ENCODE data around the gene TRPM6. TPM values are rescaled to one million over a fixed set of nuclear protein-coding genes. Genes with fewer than 3 reads are reported as not detected.

TRPM6 gene
- total RNA-seq, 1 donor from 2014 or later = 2.6 TPM

DNA sequence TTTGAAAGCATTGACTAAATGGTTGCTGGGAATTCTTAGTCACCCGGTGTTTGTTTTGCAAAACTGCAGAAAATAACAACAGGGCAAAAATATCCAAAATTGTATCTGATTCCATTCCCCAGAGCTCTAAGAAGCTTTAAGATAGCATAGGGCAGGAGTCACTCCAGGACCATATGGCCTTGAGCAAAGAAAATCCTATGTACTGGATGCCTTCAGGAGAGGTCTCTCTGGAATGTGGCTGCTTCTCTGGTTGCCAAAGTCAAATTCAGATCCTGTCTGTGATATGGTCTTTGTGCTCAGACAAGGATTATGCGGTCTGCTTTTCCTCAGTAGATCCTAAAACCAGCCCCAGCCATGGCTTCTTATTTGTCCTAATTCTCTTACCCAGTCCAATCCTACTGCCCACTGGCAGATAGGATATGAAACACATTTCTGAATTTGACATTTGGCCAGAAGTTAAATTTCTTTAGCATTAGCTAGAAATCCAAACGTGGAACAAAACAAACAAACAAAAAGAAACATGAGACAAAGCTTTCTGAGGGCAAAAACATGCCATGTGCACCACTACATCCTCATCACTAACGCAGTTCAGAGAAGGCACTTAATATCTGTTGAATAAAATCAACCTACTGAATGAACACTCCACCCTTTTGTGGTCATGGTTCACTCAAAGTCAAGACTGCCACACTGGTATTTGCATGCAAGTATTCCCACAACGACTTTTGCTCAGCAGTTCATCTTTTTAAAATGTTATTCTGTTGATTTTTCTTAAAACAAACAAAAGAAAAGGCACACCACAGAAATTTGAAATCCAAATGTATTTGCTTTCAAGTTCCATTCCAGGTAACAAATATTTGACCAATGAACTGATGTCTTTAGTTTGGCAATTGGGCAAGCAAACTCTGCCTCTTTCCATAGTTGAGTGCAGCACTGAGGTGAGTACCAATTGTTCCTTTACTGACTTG, 165.7 kb downstream of the TRPM6 start:
- DNase-seq (ENCODE audit: low spot score) = no peak

DNA sequence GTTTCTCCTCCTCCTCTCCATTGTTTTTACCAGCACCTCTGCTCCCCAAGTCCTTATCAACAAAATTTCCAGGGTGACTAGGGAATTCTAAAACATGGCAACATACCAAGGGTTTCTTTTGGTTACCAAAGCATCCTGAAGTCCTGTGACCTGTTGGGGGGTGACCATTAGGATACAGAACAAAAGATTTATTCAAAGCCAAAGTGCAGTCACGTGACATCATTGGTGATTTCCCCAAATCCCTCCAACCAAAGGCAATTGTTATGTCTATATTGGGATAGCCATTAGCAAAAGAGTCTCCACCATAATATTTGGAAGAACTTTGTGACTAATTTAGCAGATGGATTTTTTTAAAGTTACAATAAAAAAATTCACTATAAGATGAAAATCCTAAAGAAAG, 168.4 kb downstream of the TRPM6 start:
- DNase-seq (ENCODE audit: low spot score) = no peak

DNA sequence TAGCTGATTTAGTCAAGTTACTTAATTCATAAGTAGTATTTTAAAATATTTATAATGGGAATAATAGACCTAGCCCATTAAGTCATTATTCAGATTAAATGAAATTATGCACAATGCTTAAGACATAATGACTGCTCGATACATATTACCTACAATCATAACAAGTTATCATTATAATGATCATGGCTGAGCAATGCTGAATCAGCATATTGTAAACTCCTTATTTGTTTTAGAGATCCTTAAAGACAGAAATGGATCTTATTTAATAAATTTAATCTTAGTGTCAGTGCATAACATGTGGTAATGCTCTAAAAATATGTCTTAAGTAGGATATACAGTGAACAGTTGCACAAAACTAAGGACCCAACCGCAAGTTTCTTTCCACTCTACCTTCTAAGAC, 169.0 kb downstream of the TRPM6 start:
- no peak for DNase-seq (ENCODE audit: low spot score)

GRCh38 chr9:74711341-74711740, 176.4 kb downstream of the TRPM6 start:
- DNase-seq (ENCODE audit: low spot score) = no peak

DNA sequence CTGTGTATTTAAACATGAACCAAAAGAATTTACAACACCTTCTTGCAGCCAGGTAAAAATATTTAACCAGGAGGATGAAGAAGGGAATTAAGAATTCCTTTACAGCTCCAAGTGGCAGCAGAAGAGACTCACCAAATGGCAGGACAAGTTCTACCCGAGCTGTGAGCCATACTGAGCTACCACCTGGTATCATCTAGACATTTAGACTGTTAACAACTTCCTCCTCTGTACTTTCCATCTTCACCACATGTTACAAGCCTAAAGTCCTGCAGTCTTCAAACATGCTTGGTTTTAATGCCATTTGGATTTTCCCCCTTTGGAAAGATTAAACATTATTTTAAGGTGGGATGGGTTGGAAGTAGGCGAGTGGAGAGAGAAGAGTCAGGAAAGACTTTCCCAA, 190.2 kb downstream of the TRPM6 start:
- DNase-seq (ENCODE audit: low spot score) = no peak

DNA sequence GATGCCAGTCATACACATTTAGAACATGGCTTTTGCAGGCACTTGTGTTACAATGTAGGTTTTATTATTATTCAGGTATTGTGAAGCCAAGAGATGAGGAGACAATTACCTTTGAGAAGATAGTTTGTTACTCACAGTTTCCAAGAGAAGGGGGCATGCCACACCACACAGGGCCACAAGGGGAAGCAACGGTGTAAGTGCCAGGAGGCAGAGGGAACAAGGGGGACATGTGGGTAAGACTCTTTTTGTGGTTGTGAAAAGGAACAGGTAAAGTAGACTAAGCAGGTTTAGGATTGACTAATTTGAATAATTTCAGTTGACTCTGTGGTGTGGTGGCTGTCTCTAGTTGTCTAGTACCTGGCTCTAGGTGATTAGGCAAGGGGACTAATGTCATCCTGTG, 191.2 kb downstream of the TRPM6 start:
- DNase-seq (ENCODE audit: low spot score) = no peak

- DNase-seq (ENCODE audit: low spot score) = no peak
These were observed 196.7 kb downstream of the TRPM6 start for GRCh38 chr9:74691058-74691457.

DNA sequence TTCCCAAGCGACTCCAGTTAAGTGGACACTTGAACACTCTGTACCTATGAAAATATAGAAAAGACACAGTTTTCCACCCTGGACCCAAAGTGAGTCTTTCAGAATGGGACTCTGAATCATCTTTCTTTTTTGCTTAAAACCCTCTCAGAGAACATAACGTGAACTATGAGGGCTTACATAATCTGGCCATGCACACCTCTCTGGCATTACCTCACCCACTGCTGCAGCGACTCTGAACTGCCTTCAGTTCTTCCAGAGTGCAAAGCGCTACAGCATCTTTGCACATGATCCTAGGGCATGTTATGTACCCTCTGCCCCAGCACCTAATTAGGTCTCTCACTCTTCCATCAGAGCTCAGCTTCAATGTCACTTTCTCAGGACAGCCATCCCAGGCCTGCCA, 204.4 kb downstream of the TRPM6 start:
- DNase-seq (ENCODE audit: low spot score) = no peak

DNA sequence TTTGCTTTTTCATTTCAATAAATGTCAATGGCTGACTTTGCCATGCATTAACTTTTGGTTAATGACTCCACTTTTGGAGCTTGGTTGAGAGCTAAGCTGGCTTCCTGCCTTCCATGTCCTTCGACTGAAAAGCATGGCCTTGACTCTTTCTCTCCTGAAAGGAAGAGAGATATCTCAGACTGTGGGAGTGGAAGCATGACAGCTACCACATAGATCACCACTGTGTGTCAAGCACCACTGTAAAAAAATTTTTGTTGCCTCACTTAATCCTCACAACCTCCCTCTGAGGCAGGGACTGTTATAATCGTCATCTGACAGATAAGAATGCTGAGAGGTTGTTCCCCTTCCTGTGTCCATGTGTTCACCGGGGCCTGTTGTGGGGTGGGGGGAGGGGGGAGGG, 205.8 kb downstream of the TRPM6 start:
- DNase-seq (ENCODE audit: low spot score) = no peak

GRCh38 chr9:74674077-74674476, 213.6 kb downstream of the TRPM6 start:
- no peak for DNase-seq (ENCODE audit: low spot score)

Other genes starting within 250 kb of the TRPM6 start
- gene C9orf40, start 65.0 kb upstream of the TRPM6 start, total RNA-seq = 3.2 TPM
- gene CARNMT1, start 140.4 kb upstream of the TRPM6 start, total RNA-seq = 26.9 TPM
- gene NMRK1, start 200.2 kb upstream of the TRPM6 start, total RNA-seq = 42.2 TPM
- 49.7 TPM for gene OSTF1, start 200.6 kb upstream of the TRPM6 start, total RNA-seq

All from ureter (tissue), 1 donor.